DOHH2 (cell line): ENCODE results near the gene COPE.

Experiments used
- CTCF ChIP-seq: fragments of 200-600 bp; sonication (generic); IDR thresholded peaks from one replicate; pipeline ENCODE4 v1.5.1; 2014; ENCODE audit warnings: antibody characterized with exemption, mild to moderate bottlenecking, low read depth, low read length; ENCODE audit not compliant: poor library complexity, severe bottlenecking
- EZH2phosphoT487 ChIP-seq: fragments of 200-600 bp; sonication (generic); IDR thresholded peaks from 2 replicates; pipeline ENCODE4 v1.6.1; 2017; ENCODE audit warnings: borderline replicate concordance, mild to moderate bottlenecking, antibody characterized with exemption, low read length, moderate library complexity, mixed read lengths

- TF ChIP-seq EZH2phosphoT487: no peak
- no peak for TF ChIP-seq CTCF
Observed at GRCh38 chr19:18905513-18906236, 13.5 kb downstream of the COPE start.
